ENCODE measurements around the gene ALK. TPM values are rescaled to one million over a fixed set of nuclear protein-coding genes. Genes with fewer than 3 reads are reported as not detected.

ALK gene
- total RNA-seq, 1 donor from 2014 or later, result not detected

GRCh38 chr2:29482348-29482747 lies 439.0 kb downstream of the ALK start:
- DNase-seq, result no peak

GRCh38 chr2:29481313-29481712 lies 440.1 kb downstream of the ALK start:
- no peak for DNase-seq

- DNase-seq, result no peak
These were observed 441.0 kb downstream of the ALK start for GRCh38 chr2:29480426-29480825.

GRCh38 chr2:29479401-29479800 lies 442.0 kb downstream of the ALK start:
- DNase-seq, result no peak

GRCh38 chr2:29478641-29479040 lies 442.7 kb downstream of the ALK start:
- DNase-seq, result no peak

GRCh38 chr2:29477186-29477585 lies 444.2 kb downstream of the ALK start:
- DNase-seq, result no peak

- no peak for DNase-seq
These were observed 445.9 kb downstream of the ALK start for GRCh38 chr2:29475499-29475898.

GRCh38 chr2:29469961-29470360 lies 451.4 kb downstream of the ALK start:
- no peak for DNase-seq

GRCh38 chr2:29469516-29469915 lies 451.9 kb downstream of the ALK start:
- no peak for DNase-seq

GRCh38 chr2:29463181-29463900 lies 458.0 kb downstream of the ALK start:
- DNase-seq, result no peak

GRCh38 chr2:29462293-29462692 lies 459.1 kb downstream of the ALK start:
- DNase-seq, result no peak

GRCh38 chr2:29460190-29460589 lies 461.2 kb downstream of the ALK start:
- DNase-seq, result no peak

- no peak for DNase-seq
These were observed 461.8 kb downstream of the ALK start for GRCh38 chr2:29459445-29460179.

GRCh38 chr2:29456429-29456828 lies 465.0 kb downstream of the ALK start:
- DNase-seq, result no peak

GRCh38 chr2:29455200-29455860 lies 466.1 kb downstream of the ALK start:
- DNase-seq, result no peak

GRCh38 chr2:29452036-29452435 lies 469.4 kb downstream of the ALK start:
- no peak for DNase-seq

GRCh38 chr2:29450596-29451222 lies 470.7 kb downstream of the ALK start:
- no peak for DNase-seq

GRCh38 chr2:29449499-29449898 lies 471.9 kb downstream of the ALK start:
- DNase-seq, result no peak

GRCh38 chr2:29448096-29448688 lies 473.2 kb downstream of the ALK start:
- DNase-seq, result no peak

- no peak for DNase-seq
These were observed 473.9 kb downstream of the ALK start for GRCh38 chr2:29447513-29447912.

- no peak for DNase-seq
These were observed 474.5 kb downstream of the ALK start for GRCh38 chr2:29446847-29447246.

- DNase-seq, result no peak
These were observed 477.2 kb downstream of the ALK start for GRCh38 chr2:29444150-29444549.

GRCh38 chr2:29443627-29444026 lies 477.8 kb downstream of the ALK start:
- no peak for DNase-seq

Measured in dermis blood vessel endothelial cell (primary cell).